HFFc6 (cell line): ENCODE results near the gene TXLNA. TPM values are rescaled to one million over a fixed set of nuclear protein-coding genes. Genes with fewer than 3 reads are reported as not detected.

ENCODE experiments used
- DNase-seq: peaks from one replicate; pipeline ENCODE4 v3.0.0-alpha.2; 2018
- H3K27ac Mint-ChIP-seq: 2 replicates; pipeline ENCODE4 v1.8.0; 2020; ENCODE audit warnings: mild to moderate bottlenecking, mixed read lengths
- H3K27me3 Mint-ChIP-seq: 2 replicates; pipeline ENCODE4 v1.8.0; 2021; ENCODE audit warnings: mild to moderate bottlenecking, moderate library complexity, mixed read lengths; ENCODE audit not compliant: insufficient read depth
- H3K36me3 Mint-ChIP-seq: 2 replicates; pipeline ENCODE4 v1.8.0; 2021; ENCODE audit warnings: low read depth, mixed read lengths
- H3K4me1 Mint-ChIP-seq: 2 replicates; pipeline ENCODE4 v1.8.0; 2020; ENCODE audit warnings: low read depth, mixed read lengths
- H3K4me3 Mint-ChIP-seq: 2 replicates; pipeline ENCODE4 v1.8.0; 2020; ENCODE audit warnings: mild to moderate bottlenecking, moderate library complexity, mixed read lengths
- H3K9me3 Mint-ChIP-seq: 2 replicates; pipeline ENCODE4 v1.8.0; 2020; ENCODE audit warnings: mild to moderate bottlenecking, mixed read lengths
- CTCF ChIP-seq: fragments of 200-600 bp; sonication (generic); IDR thresholded peaks from 2 replicates; pipeline ENCODE4 v1.5.0; 2021; ENCODE audit warnings: antibody characterized with exemption, mild to moderate bottlenecking
- total RNA-seq, 6 experiments: library from RNA; stranded (reverse); fragmentation: NEBNext Ultra II Directional; extraction: Animal tissue kit (Norgen Biotek cat#: 25700); gene quantifications; 2 replicates in 1 of 6; 3 replicates in 5 of 6; pipeline ENCODE4 v1.2.3, GENCODE V29; 2021

TXLNA gene
- total RNA-seq, 6 experiments from 2014 or later: 89.4 to 95.2 (median 93.0) TPM

DNA sequence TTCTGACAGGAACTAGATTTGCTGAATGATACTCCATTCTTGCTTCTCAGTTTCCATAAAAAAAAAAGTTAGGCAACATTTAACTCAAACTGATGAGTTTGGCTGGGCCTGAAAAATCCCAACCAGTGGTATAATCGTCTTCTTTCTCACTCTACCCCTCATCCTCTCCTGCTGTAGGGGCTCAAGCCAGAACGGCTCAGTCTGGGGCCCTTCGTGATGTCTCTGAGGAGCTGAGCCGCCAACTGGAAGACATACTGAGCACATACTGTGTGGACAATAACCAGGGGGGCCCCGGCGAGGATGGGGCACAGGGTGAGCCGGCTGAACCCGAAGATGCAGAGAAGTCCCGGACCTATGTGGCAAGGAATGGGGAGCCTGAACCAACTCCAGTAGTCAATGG lies 1.6 kb downstream of the TXLNA start:
- Mint-ChIP-seq H3K4me1 (peaks cover 53% of the 10 kb centered on the region), H3K27ac (peak overlapping the region; percentile 95), H3K36me3 (peaks cover 41% of the 10 kb centered on the region), H3K27me3 (peaks cover 10% of the 10 kb centered on the region), H3K9me3 (no peaks in the 10 kb centered on the region), H3K4me3 (peak overlapping the region; percentile 97)
- no peak for TF ChIP-seq CTCF
- DNase-seq: no peak

DNA sequence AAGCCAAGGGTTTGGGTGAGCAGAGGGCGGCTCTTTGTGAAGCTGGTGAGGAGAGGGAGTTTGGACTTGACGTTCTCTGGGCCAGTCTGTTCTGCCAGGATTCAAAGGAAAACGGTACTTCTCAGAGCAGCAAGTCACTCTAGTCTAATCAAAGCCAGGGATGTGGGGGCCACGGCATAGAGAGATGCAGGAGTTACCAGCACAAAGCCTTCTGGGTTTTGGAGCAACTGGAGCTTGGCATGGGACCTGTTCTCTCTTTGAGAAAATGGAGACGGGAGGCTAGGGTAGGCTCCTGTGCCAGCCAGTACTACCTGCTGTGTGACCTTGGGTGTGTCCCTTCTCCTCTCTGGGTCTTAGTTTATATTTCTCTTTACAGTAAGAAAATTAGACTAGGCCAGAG lies 2.1 kb downstream of the TXLNA start:
- DNase-seq: no peak
- peaks cover 46% of the 10 kb centered on the region for H3K36me3 Mint-ChIP-seq

GRCh38 chr1:32182060-32182459 lies 2.6 kb downstream of the TXLNA start:
- TF ChIP-seq CTCF: no peak
- H3K27me3 Mint-ChIP-seq: peaks cover 10% of the 10 kb centered on the region
- H3K4me3 Mint-ChIP-seq: peak overlapping the region; percentile 97
- H3K4me1 Mint-ChIP-seq: peaks cover 60% of the 10 kb centered on the region
- DNase-seq: no peak
- H3K9me3 Mint-ChIP-seq: no peaks in the 10 kb centered on the region
- peak overlapping the region; percentile 95; the same call in 1 of the 2 replicates for H3K27ac Mint-ChIP-seq
- peaks cover 48% of the 10 kb centered on the region for H3K36me3 Mint-ChIP-seq

More for the DNA sequence above, 2.1 kb downstream of the TXLNA start:
- Mint-ChIP-seq H3K27ac (peak overlapping the region; percentile 95), H3K27me3 (peaks cover 10% of the 10 kb centered on the region), H3K9me3 (no peaks in the 10 kb centered on the region), H3K4me1 (peaks cover 58% of the 10 kb centered on the region), H3K4me3 (peak overlapping the region; percentile 97)
- TF ChIP-seq CTCF: no peak

GRCh38 chr1:32184650-32185049 lies 5.2 kb downstream of the TXLNA start:
- peaks cover 9% of the 10 kb centered on the region for H3K27me3 Mint-ChIP-seq
- H3K27ac Mint-ChIP-seq: 0 out of 2 replicates have a peak overlapping the region, but pooled peaks have one; percentile 2
- H3K4me3 Mint-ChIP-seq: no peak overlapping the region
- peaks cover 56% of the 10 kb centered on the region for H3K36me3 Mint-ChIP-seq
- TF ChIP-seq CTCF: no peak
- no peak for DNase-seq
- no peaks in the 10 kb centered on the region for H3K9me3 Mint-ChIP-seq
- H3K4me1 Mint-ChIP-seq: peaks cover 51% of the 10 kb centered on the region

- H3K4me3 Mint-ChIP-seq: peak overlapping the region; percentile 28; the same call in 1 of the 2 replicates
- peak overlapping the region; percentile 57 for H3K27ac Mint-ChIP-seq
- TF ChIP-seq CTCF: no peak
- H3K27me3 Mint-ChIP-seq: no peaks in the 10 kb centered on the region; the same call in 1 of the 2 replicates
- H3K9me3 Mint-ChIP-seq: no peaks in the 10 kb centered on the region
- no peak for DNase-seq
- peaks cover 50% of the 10 kb centered on the region for H3K36me3 Mint-ChIP-seq
- H3K4me1 Mint-ChIP-seq: peaks cover 40% of the 10 kb centered on the region
Measured at GRCh38 chr1:32186077-32186476, 6.6 kb downstream of the TXLNA start.

GRCh38 chr1:32186491-32186890 lies 7.0 kb downstream of the TXLNA start:
- H3K9me3 Mint-ChIP-seq: no peaks in the 10 kb centered on the region
- DNase-seq: no peak
- no peak for TF ChIP-seq CTCF
- peak overlapping the region; percentile 28; the same call in 1 of the 2 replicates for H3K4me3 Mint-ChIP-seq
- H3K36me3 Mint-ChIP-seq: peaks cover 48% of the 10 kb centered on the region
- H3K27ac Mint-ChIP-seq: peak overlapping the region; percentile 57
- peaks cover 38% of the 10 kb centered on the region for H3K4me1 Mint-ChIP-seq
- no peaks in the 10 kb centered on the region; the same call in 1 of the 2 replicates for H3K27me3 Mint-ChIP-seq
